GM12874 (cell line): Measurements from ENCODE around the gene SCO1.

ENCODE experiments used
- CTCF ChIP-seq: IDR thresholded peaks from 2 replicates; pipeline ENCODE4 v1.5.1; 2011; ENCODE audit warnings: low read depth, mild to moderate bottlenecking, control low read depth, low read length, moderate library complexity; ENCODE audit not compliant: insufficient read depth

Gene SCO1

DNA sequence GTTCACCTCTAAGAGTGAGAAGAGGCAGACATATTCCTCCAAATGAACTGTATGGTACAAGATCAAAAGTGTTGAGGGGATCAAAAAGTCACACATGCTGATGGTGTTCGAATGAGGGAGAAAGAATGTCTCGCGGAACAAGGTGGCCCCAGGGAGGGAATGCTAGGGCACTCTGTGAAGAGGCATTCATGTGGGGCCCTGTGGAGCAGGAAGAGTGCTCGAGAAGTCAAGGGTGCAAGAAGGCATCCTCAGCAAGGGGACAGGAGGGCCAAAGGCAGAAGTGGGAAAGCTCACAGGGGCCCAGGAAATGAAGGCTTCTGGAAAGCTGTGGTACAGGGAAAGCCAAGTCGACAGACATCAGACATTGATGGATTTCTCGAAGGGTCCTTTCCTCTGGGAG is 34.1 kb downstream of the SCO1 start:
- TF ChIP-seq CTCF: no peak

DNA sequence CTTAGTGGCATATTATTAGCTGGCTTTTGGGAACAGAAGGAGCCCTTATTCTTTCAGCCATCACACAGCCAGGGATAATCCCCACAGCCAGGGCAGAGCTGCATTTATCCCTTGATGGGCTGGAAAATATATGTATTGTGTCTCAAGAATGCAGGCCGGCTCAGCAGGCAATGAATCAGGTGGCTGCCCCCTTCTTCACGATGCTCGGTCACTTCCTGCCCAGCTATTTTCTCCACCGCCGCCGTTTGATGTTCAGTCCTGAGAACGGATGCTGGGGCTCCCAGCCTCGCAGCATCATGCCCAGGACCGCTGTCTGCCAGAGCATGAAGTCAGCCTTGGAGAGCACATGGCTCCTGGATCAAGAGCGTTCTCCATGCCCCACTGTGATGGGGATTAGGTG is 35.9 kb downstream of the SCO1 start:
- TF ChIP-seq CTCF: no peak

- TF ChIP-seq CTCF: no peak
Measured at GRCh38 chr17:10657879-10658278, 39.5 kb downstream of the SCO1 start.

DNA sequence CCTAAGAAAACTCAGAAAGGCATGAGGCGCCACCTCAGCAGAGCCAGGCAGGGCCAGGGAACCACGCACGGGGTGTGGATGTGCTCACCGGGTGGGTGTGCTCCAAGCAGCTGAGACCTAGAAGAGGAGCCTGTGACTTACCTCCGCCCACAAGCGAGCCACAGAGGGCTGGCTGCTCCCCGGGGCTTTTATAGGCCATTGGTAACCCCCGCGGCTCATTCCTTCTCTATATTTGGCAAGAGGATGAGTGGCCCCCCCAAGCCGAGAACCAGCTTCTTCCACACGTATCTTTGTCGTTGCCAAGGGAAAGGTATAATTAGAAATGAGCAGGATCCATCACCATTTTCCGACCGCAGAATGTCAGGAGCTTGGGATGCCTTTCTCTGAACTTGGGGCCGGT is 40.2 kb downstream of the SCO1 start, which contains the start of gene MYH3:
TSS of gene MYH3 (minus strand) at position 162 of the 400 bp plus-strand sequence. CDS start 2,245 bp downstream, outside the sequence.
- no peak for TF ChIP-seq CTCF

DNA sequence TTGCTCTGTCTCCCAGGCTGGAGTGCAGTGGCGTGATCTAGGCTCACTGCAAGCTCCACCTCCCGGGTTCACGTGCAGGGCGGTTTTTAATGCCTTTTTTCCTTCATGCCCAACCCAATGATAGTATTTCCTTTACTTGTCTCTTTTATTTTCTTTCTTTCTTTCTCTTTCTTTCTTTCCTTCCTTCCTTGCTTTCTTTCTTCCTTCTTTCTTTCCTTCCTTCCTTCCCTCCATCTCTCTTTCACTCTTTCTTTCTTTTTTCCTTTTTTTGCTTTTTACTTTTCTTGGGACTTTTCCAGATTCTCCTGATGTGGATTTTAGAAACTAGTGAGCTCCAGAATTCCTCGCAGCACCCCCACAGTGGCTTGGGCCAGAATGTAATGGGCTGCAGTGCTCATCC is 43.3 kb downstream of the SCO1 start:
- no peak for TF ChIP-seq CTCF

GRCh38 chr17:10652984-10653659 is 44.2 kb downstream of the SCO1 start:
- no peak for TF ChIP-seq CTCF

GRCh38 chr17:10651927-10652326 is 45.4 kb downstream of the SCO1 start:
- no peak for TF ChIP-seq CTCF
